Body of pancreas (tissue), 4 donors: ENCODE measurements around the gene RFK.

Source experiments
- CTCF ChIP-seq, 7 experiments: fragments of 450-650 bp in 4 of 7; fragments of 200-600 bp in 3 of 7; sonication (generic) in 3 of 7; IDR thresholded peaks; one replicate each; pipeline ENCODE4 v1.5.1; 2016 to 2019; ENCODE audit warnings: antibody characterized with exemption in 7 of 7
- POLR2A ChIP-seq, 3 donors: fragments of 450-650 bp; IDR thresholded peaks; one replicate each; pipeline ENCODE4 v1.6.1; 2016; ENCODE audit warnings: antibody characterized with exemption in 3 of 3, mild to moderate bottlenecking in 2 of 3

GRCh38 chr9:76414661-76415060 lies 20.4 kb upstream of the RFK start:
- no peak for TF ChIP-seq CTCF (IDR thresholded peaks at IDR 0.05)
- no peak for TF ChIP-seq POLR2A (IDR thresholded peaks at IDR 0.05)
